H9 (cell line): ENCODE data around the gene SCFD2. TPM values are rescaled to one million over a fixed set of nuclear protein-coding genes. Genes with fewer than 3 reads are reported as not detected.

Source experiments
- DNase-seq: peaks from one replicate; pipeline ENCODE4 v3.0.0-alpha.2; 2017
- H2AFZ ChIP-seq: one replicate; pipeline ENCODE4 v1.6.1; 2013; ENCODE audit warnings: mild to moderate bottlenecking, low read length, control low read depth, moderate library complexity
- H2AK5ac ChIP-seq: 2 replicates; pipeline ENCODE4 v1.6.1; 2013; ENCODE audit warnings: low read length, control low read depth, mixed read lengths; ENCODE audit not compliant: insufficient read length
- H2BK120ac ChIP-seq: one replicate; pipeline ENCODE4 v1.6.1; 2013; ENCODE audit warnings: low read depth, mild to moderate bottlenecking, low read length, control low read depth, inconsistent platforms; ENCODE audit not compliant: poor library complexity, severe bottlenecking
- H2BK12ac ChIP-seq: 2 replicates; pipeline ENCODE4 v1.6.1; 2013; ENCODE audit warnings: low read length, control low read depth, mixed read lengths, low read depth; ENCODE audit not compliant: insufficient read length
- H2BK15ac ChIP-seq: 2 replicates; pipeline ENCODE4 v1.6.1; 2013; ENCODE audit warnings: low read depth, low read length, control low read depth
- H2BK20ac ChIP-seq: one replicate; pipeline ENCODE4 v1.6.1; 2013; ENCODE audit warnings: low read depth, mild to moderate bottlenecking, low read length, control low read depth, inconsistent platforms; ENCODE audit not compliant: poor library complexity, severe bottlenecking
- H2BK5ac ChIP-seq: 2 replicates; pipeline ENCODE4 v1.6.1; 2013; ENCODE audit warnings: low read length, control low read depth, mixed read lengths; ENCODE audit not compliant: insufficient read length
- H3K14ac ChIP-seq: 2 replicates; pipeline ENCODE4 v1.6.1; 2013; ENCODE audit warnings: low read length, control low read depth; ENCODE audit not compliant: insufficient read depth
- H3K18ac ChIP-seq: 2 replicates; pipeline ENCODE4 v1.6.1; 2013; ENCODE audit warnings: low read depth, mild to moderate bottlenecking, mixed read lengths, low read length, control low read depth; ENCODE audit not compliant: insufficient read length
- H3K23ac ChIP-seq: 2 replicates; pipeline ENCODE4 v1.6.1; 2013; ENCODE audit warnings: low read length, control low read depth, mixed read lengths, low read depth; ENCODE audit not compliant: insufficient read length
- H3K23me2 ChIP-seq: 2 replicates; pipeline ENCODE4 v1.6.1; 2013; ENCODE audit warnings: low read depth, mild to moderate bottlenecking, mixed read lengths, low read length, control low read depth; ENCODE audit not compliant: insufficient read length, poor library complexity, severe bottlenecking
- H3K27ac ChIP-seq: 2 replicates; pipeline ENCODE4 v1.5.1; 2013; ENCODE audit warnings: low read length, control low read depth, mixed read lengths, low read depth; ENCODE audit not compliant: insufficient read length
- H3K27me3 ChIP-seq: 2 replicates; pipeline ENCODE4 v1.6.1; 2013; ENCODE audit warnings: low read length, control low read depth, inconsistent platforms; ENCODE audit not compliant: insufficient read depth
- H3K4ac ChIP-seq: 2 replicates; pipeline ENCODE4 v1.6.1; 2013; ENCODE audit warnings: low read depth, mild to moderate bottlenecking, control low read depth, inconsistent platforms, low read length, moderate library complexity
- H3K4me1 ChIP-seq: 2 replicates; pipeline ENCODE4 v1.6.1; 2013; ENCODE audit warnings: low read length, control low read depth, inconsistent platforms; ENCODE audit not compliant: insufficient read depth
- H3K4me2 ChIP-seq: 2 replicates; pipeline ENCODE4 v1.6.1; 2013; ENCODE audit warnings: low read length, control low read depth, mixed read lengths; ENCODE audit not compliant: insufficient read length, insufficient read depth
- H3K56ac ChIP-seq: 2 replicates; pipeline ENCODE4 v1.6.1; 2013; ENCODE audit warnings: low read depth, mild to moderate bottlenecking, mixed read lengths, low read length, control low read depth; ENCODE audit not compliant: insufficient read length
- H3K79me1 ChIP-seq: 2 replicates; pipeline ENCODE4 v1.6.1; 2013; ENCODE audit warnings: low read depth, mild to moderate bottlenecking, moderate library complexity, low read length, control low read depth, inconsistent platforms; ENCODE audit not compliant: insufficient read depth, poor library complexity, severe bottlenecking
- H3K79me2 ChIP-seq: 2 replicates; pipeline ENCODE4 v1.6.1; 2013; ENCODE audit warnings: low read length, control low read depth, inconsistent platforms; ENCODE audit not compliant: insufficient read depth
- H3K9ac ChIP-seq: 2 replicates; pipeline ENCODE4 v1.6.1; 2013; ENCODE audit warnings: low read length, control low read depth, mixed read lengths; ENCODE audit not compliant: insufficient read length; ENCODE audit errors: extremely low read depth
- H3K9me3 ChIP-seq: one replicate; pipeline ENCODE4 v1.6.1; 2013; ENCODE audit warnings: low read depth, low read length, inconsistent platforms; ENCODE audit not compliant: control insufficient read depth
- H3T11ph ChIP-seq: one replicate; pipeline ENCODE4 v1.6.1; 2013; ENCODE audit warnings: mild to moderate bottlenecking, low read length, control low read depth, inconsistent platforms
- H4K20me1 ChIP-seq: one replicate; pipeline ENCODE4 v1.6.1; 2013; ENCODE audit not compliant: control insufficient read depth, insufficient read length, insufficient read depth
- H4K5ac ChIP-seq: 2 replicates; pipeline ENCODE4 v1.6.1; 2013; ENCODE audit warnings: low read depth, mild to moderate bottlenecking, mixed read lengths, low read length, control low read depth; ENCODE audit not compliant: insufficient read length
- H4K8ac ChIP-seq: replicated peaks from 2 replicates; pipeline ENCODE4 v1.6.1; 2013; ENCODE audit warnings: low read length, control low read depth, mixed read lengths, low read depth; ENCODE audit not compliant: insufficient read length
- H4K91ac ChIP-seq: 2 replicates; pipeline ENCODE4 v1.6.1; 2013; ENCODE audit warnings: low read depth, mild to moderate bottlenecking, moderate library complexity, mixed read lengths, low read length, control low read depth; ENCODE audit not compliant: insufficient read length
- H3K27ac Mint-ChIP-seq, 3 experiments: 2 replicates in 2 of 3; 3 replicates in 1 of 3; pipeline ENCODE4 v1.8.0; 2020 to 2021; ENCODE audit warnings: mixed read lengths in 3 of 3, mild to moderate bottlenecking in 1 of 3, moderate library complexity in 1 of 3
- H3K27me3 Mint-ChIP-seq: 2 replicates; pipeline ENCODE4 v1.8.0; 2021; ENCODE audit warnings: low read depth, mild to moderate bottlenecking, moderate library complexity, mixed read lengths
- H3K36me3 Mint-ChIP-seq, 3 experiments: 2 replicates in 2 of 3; 3 replicates in 1 of 3; pipeline ENCODE4 v1.8.0; 2020 to 2021; ENCODE audit warnings: low read depth in 3 of 3, mixed read lengths in 3 of 3; ENCODE audit not compliant: insufficient read depth in 1 of 3
- H3K4me1 Mint-ChIP-seq, 2 experiments: 2 replicates each; pipeline ENCODE4 v1.8.0; 2020; ENCODE audit warnings: mixed read lengths in 2 of 2
- H3K4me3 Mint-ChIP-seq, 2 experiments: 2 replicates in 1 of 2; 3 replicates in 1 of 2; pipeline ENCODE4 v1.8.0; 2020 to 2021; ENCODE audit warnings: mild to moderate bottlenecking in 2 of 2, mixed read lengths in 2 of 2, moderate library complexity in 1 of 2
- H3K9me3 Mint-ChIP-seq, 2 experiments: 2 replicates in 1 of 2; 3 replicates in 1 of 2; pipeline ENCODE4 v1.8.0; 2020; ENCODE audit warnings: mild to moderate bottlenecking in 2 of 2, mixed read lengths in 2 of 2, moderate library complexity in 1 of 2
- CTCF ChIP-seq: fragments of 200-600 bp; sonication (generic); conservative IDR thresholded peaks from 3 replicates; pipeline ENCODE4 v1.8.0; 2021; ENCODE audit warnings: antibody characterized with exemption, mild to moderate bottlenecking
- WGBS: extraction: QIAGEN DNeasy Blood & Tissue Kit; methylation state at CpG from one replicate; pipeline ENCODE4 v1.1.7; 2013; ENCODE audit warnings: missing lambda C conversion rate, low lambda C conversion rate, mixed read lengths; ENCODE audit not compliant: insufficient read length; ENCODE audit errors: extremely low coverage; 5-methylcytosine and 5-hydroxymethylcytosine counted together
- total RNA-seq: library from RNA; stranded (reverse); gene quantifications from 2 replicates; pipeline ENCODE4 v1.2.1, GENCODE V29; 2021

SCFD2 gene
- total RNA-seq, 1 experiment from 2014 or later, result 10.1 TPM

- no peak overlapping the region for H3K9ac ChIP-seq
- H3K4ac ChIP-seq, result no peak overlapping the region
- WGBS, result no CpG with 5 or more reads among the region's 1 CpG
- Mint-ChIP-seq H3K27ac (no peak overlapping the region), H3K36me3 (peaks cover 3 to 10% (median 3%) of the 10 kb centered on the region in 3 experiments; a peak in 4 of 7 replicates), H3K9me3 (peaks cover 0 to 8% of the 10 kb centered on the region in 2 experiments; a peak in 3 of 5 replicates), H3K4me3 (no peak overlapping the region), H3K27me3 (no peaks in the 10 kb centered on the region; the same call in 1 of the 2 replicates), H3K4me1 (peaks cover 5 to 17% of the 10 kb centered on the region in 2 experiments)
- H2BK5ac ChIP-seq, result no peak overlapping the region
- H3K14ac ChIP-seq, result no peak overlapping the region
- H2BK15ac ChIP-seq, result no peak overlapping the region
- H3T11ph ChIP-seq, result no peak overlapping the region
- no peaks in the 10 kb centered on the region for H3K79me2 ChIP-seq
- H2BK12ac ChIP-seq, result no peak overlapping the region
- no peak overlapping the region for H2BK20ac ChIP-seq
- no peak for DNase-seq
- H3K18ac ChIP-seq, result no peak overlapping the region
- no peaks in the 10 kb centered on the region for H3K27me3 ChIP-seq
- H3K79me1 ChIP-seq, result no peaks in the 10 kb centered on the region
- H4K8ac ChIP-seq, result no peak overlapping the region
- no peaks in the 10 kb centered on the region for H3K4me1 ChIP-seq
- H3K23me2 ChIP-seq, result no peaks in the 10 kb centered on the region
- no peak for TF ChIP-seq CTCF
- no peaks in the 10 kb centered on the region for H4K20me1 ChIP-seq
- H3K4me2 ChIP-seq, result no peak overlapping the region
- no peak overlapping the region for H2AK5ac ChIP-seq
- H3K23ac ChIP-seq, result no peak overlapping the region
- no peak overlapping the region for H2BK120ac ChIP-seq
- H3K56ac ChIP-seq, result no peak overlapping the region
- H3K27ac ChIP-seq, result no peak overlapping the region
- H4K91ac ChIP-seq, result no peak overlapping the region
- no peak overlapping the region for H2AFZ ChIP-seq
- no peaks in the 10 kb centered on the region for H3K9me3 ChIP-seq
- H4K5ac ChIP-seq, result no peak overlapping the region
Observed at GRCh38 chr4:52890521-52890791, 475.4 kb downstream of the SCFD2 start.
